ENCODE results near the gene YTHDF1. TPM values are rescaled to one million over a fixed set of nuclear protein-coding genes. Genes with fewer than 3 reads are reported as not detected.

Gene YTHDF1
- total and polyA plus RNA-seq, 2 donors (not counting 1 experiment from before 2014, with no cell fraction given), result 25.3 to 40.5 TPM

DNA sequence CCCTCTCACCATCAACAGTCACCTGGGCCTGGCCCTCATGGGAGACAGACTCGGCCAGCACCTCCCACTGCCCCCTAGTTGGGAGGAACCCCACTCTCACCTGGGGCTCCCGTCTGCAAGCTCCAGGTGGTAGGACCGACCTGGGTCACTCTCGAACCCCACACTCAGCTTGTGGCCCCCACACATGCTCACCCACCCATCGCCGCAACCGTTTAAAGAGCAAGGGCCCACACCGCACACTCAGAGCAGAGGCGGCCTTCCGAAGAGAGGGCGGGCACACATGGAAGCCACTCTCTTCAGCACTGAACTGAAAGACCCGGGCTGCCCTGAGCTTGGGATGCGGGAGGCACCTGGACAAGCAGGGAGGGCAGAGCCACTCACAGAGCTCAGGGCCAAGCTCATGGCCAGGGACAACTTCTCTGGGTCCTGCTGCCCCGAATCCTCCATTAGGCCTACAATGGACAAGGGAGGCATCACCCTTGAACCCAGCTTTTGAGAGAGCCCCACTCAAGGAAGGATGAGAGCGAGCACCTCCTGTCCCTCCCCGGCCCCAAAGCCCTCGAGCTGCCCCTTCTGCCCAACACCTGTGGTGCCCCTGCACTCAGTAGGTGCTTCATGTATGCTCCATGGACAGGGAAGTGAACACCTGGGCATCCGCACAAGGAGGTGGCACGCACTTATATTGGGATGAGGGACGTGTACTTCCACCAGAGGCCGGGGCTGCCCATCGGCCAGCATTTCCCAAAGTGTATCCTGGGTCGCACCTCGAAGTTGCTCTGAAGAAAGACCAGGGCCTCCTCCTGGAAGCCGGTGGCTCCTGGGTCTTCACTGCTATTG is 50.4 kb downstream of the YTHDF1 start:
- POLR2A ChIA-PET, result no interaction called here
- Histone ChIP-seq H3K4me3 (ENCODE audit: control extremely low read depth in 1 of 5, extremely low read depth in 1 of 5, insufficient read depth in 1 of 5, low read depth in 2 of 5, low read length in 4 of 5) (no peak overlapping the region), H3K9ac (ENCODE audit: low read length) (no peak overlapping the region), H2AFZ (ENCODE audit: insufficient read depth, low read depth, low read length, poor library complexity, severe bottlenecking) (no peak overlapping the region), H3K27ac (ENCODE audit: low read length in 2 of 2) (no peak overlapping the region), H3K79me2 (ENCODE audit: control insufficient read depth, insufficient read depth, low read length) (no peaks in the 10 kb centered on the region), H3K27me3 (replicated peaks in 1 of 4; ENCODE audit: control extremely low read depth in 1 of 4, control insufficient read depth in 3 of 4, insufficient read depth in 4 of 4, low read length in 3 of 4) (no peaks in the 10 kb centered on the region), H3K4me2 (replicated peaks; ENCODE audit: low read depth, low read length, poor library complexity, severe bottlenecking) (no peak overlapping the region), H4K20me1 (ENCODE audit: control insufficient read depth, insufficient read depth, low read length, poor library complexity, severe bottlenecking) (no peaks in the 10 kb centered on the region), H3K9me3 (ENCODE audit: control extremely low read depth in 1 of 3, control insufficient read depth in 2 of 3, insufficient read depth in 1 of 3, low read length in 2 of 3) (no peaks in the 10 kb centered on the region), H3K36me3 (replicated peaks in 1 of 2; ENCODE audit: control extremely low read depth in 1 of 2, control insufficient read depth in 1 of 2, extremely low read depth in 1 of 2, insufficient read depth in 2 of 2, low read length in 1 of 2) (no peaks in the 10 kb centered on the region), H3K4me1 (ENCODE audit: control insufficient read depth in 2 of 2, insufficient read depth in 2 of 2, low read length in 2 of 2) (no peaks in the 10 kb centered on the region)
- ATAC-seq (ENCODE audit: low read depth), result no peak
- no peak overlapping the region for H3K4me3 Mint-ChIP-seq
- intact Hi-C loops (cut with micrococcal nuclease), result no loop called here
- CTCF ChIA-PET, result no interaction called here
- no peak overlapping the region for H3K27ac Mint-ChIP-seq
- WGBS (ENCODE audit: insufficient coverage), result 89% methylated on average over 23 of the region's 25 CpGs
- no peaks in the 10 kb centered on the region for H3K9me3 Mint-ChIP-seq (ENCODE audit: insufficient read depth)
- peaks cover 20% of the 10 kb centered on the region for H3K27me3 Mint-ChIP-seq
- no peaks in the 10 kb centered on the region for H3K4me1 Mint-ChIP-seq
- DNase-seq, result no peak
- no peak for TF ChIP-seq EZH2 (IDR thresholded peaks at IDR 0.05; ENCODE audit: borderline replicate concordance, insufficient read depth, low read depth, low read length, poor library complexity, severe bottlenecking)
- TF ChIP-seq, protein P1, sequence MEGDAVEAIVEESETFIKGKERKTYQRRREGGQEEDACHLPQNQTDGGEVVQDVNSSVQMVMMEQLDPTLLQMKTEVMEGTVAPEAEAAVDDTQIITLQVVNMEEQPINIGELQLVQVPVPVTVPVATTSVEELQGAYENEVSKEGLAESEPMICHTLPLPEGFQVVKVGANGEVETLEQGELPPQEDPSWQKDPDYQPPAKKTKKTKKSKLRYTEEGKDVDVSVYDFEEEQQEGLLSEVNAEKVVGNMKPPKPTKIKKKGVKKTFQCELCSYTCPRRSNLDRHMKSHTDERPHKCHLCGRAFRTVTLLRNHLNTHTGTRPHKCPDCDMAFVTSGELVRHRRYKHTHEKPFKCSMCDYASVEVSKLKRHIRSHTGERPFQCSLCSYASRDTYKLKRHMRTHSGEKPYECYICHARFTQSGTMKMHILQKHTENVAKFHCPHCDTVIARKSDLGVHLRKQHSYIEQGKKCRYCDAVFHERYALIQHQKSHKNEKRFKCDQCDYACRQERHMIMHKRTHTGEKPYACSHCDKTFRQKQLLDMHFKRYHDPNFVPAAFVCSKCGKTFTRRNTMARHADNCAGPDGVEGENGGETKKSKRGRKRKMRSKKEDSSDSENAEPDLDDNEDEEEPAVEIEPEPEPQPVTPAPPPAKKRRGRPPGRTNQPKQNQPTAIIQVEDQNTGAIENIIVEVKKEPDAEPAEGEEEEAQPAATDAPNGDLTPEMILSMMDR (IDR thresholded peaks at IDR 0.05), result no peak
